Measurements from ENCODE around the gene CFAP100. TPM values are rescaled to one million over a fixed set of nuclear protein-coding genes. Genes with fewer than 3 reads are reported as not detected.

The CFAP100 gene
- total and polyA plus RNA-seq, 10 of the 15 experiments (the other 5 are each of a cell fraction or from before 2014, with no cell fraction given), result 0.04 to 0.27 TPM; not detected in 8

DNA sequence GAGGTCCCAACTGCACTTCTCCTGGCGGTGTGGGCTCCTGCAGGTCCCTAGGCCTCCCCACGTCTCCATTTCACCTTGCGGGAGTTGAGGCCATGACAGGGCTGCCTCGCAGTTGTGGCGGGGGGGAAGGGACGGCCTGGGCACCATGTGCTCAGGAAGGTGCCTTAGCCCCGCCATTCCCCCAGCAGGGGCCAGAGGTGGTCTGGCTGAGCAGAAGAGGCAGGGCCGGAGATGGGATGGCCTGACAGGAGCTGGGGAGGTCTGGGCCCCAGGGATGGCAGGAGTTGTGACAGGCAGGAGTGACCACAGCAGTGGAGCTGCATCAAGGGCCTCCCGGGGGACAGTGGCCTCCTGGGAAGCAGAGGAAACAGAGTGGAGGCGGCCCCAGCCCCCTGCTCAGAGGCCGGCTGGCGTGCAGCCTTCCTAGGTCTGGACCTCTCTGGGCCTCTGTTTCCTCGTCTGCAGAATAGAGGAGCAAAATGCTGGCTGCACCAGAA is 18.8 kb upstream of the CFAP100 start:
- intact Hi-C loops (cut with micrococcal nuclease; ENCODE audit: unreplicated experiment), result no loop called here
- no peak for FAIRE-seq
- in situ Hi-C loops (cut with MboI), result loop anchor here (25.0 kb wide), 1 partner anchor 89 kb away; no protein-coding TSS in a partner anchor
- H3K4me3 ChIP-seq, result no peak overlapping the region
- no peaks in the 10 kb centered on the region for H4K20me1 ChIP-seq (ENCODE audit: control insufficient read depth, insufficient read depth)
- peaks cover 0 to 2% of the 10 kb centered on the region in 2 experiments; a peak in 3 of 4 replicates for H3K27me3 ChIP-seq (replicated peaks in 1 of 2; ENCODE audit: control insufficient read depth in 2 of 2, insufficient read depth in 2 of 2, low read length in 1 of 2)
- 26% methylated on average over 13 of the region's 13 CpGs for WGBS (ENCODE audit: insufficient coverage, insufficient replicate concordance, low lambda C conversion rate, missing lambda C conversion rate)
- TF ChIP-seq, protein P1, sequence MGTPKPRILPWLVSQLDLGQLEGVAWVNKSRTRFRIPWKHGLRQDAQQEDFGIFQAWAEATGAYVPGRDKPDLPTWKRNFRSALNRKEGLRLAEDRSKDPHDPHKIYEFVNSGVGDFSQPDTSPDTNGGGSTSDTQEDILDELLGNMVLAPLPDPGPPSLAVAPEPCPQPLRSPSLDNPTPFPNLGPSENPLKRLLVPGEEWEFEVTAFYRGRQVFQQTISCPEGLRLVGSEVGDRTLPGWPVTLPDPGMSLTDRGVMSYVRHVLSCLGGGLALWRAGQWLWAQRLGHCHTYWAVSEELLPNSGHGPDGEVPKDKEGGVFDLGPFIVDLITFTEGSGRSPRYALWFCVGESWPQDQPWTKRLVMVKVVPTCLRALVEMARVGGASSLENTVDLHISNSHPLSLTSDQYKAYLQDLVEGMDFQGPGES (IDR thresholded peaks at IDR 0.05), result no peak
- no peak for TF ChIP-seq PAX5 (IDR thresholded peaks at IDR 0.05; ENCODE audit: borderline replicate concordance, low read depth, low read length)
- TF ChIP-seq, protein P2, sequence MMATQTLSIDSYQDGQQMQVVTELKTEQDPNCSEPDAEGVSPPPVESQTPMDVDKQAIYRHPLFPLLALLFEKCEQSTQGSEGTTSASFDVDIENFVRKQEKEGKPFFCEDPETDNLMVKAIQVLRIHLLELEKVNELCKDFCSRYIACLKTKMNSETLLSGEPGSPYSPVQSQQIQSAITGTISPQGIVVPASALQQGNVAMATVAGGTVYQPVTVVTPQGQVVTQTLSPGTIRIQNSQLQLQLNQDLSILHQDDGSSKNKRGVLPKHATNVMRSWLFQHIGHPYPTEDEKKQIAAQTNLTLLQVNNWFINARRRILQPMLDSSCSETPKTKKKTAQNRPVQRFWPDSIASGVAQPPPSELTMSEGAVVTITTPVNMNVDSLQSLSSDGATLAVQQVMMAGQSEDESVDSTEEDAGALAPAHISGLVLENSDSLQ (IDR thresholded peaks at IDR 0.05), result no peak
- TF ChIP-seq POLR2A (IDR thresholded peaks at IDR 0.05; ENCODE audit: low read depth, low read length), result no peak
- no peak for TF ChIP-seq ZNF24 (IDR thresholded peaks at IDR 0.05)
- ChIA-PET CTCF (no interaction called here), POLR2A (no interaction called here), SMC1A (ENCODE audit: uncharacterized antibody, unreplicated experiment) (interaction anchor here (1.0 kb wide), 1 partner anchor 96 kb away, joined by 3 read pairs; no protein-coding TSS in a partner anchor), RAD21 (ENCODE audit: unreplicated experiment) (no interaction called here)
- H3K36me3 ChIP-seq (ENCODE audit: control insufficient read depth in 2 of 2, insufficient read depth in 2 of 2, low read length in 1 of 2), result no peaks in the 10 kb centered on the region
- ATAC-seq, result no peak
- H3K9me3 ChIP-seq (replicated peaks; ENCODE audit: control insufficient read depth, insufficient read depth, low read length), result no peaks in the 10 kb centered on the region
- no peaks in the 10 kb centered on the region for H3K79me2 ChIP-seq (ENCODE audit: control insufficient read depth, insufficient read depth, low read length)
- H3K4me2 ChIP-seq (ENCODE audit: control insufficient read depth, insufficient read depth), result no peak overlapping the region
- H3K9ac ChIP-seq (ENCODE audit: control insufficient read depth, insufficient read depth, low read length), result no peak overlapping the region
- H3K27ac ChIP-seq (ENCODE audit: control insufficient read depth, insufficient read depth), result no peak overlapping the region
- H3K4me1 ChIP-seq (ENCODE audit: control insufficient read depth, insufficient read depth, low read length), result no peaks in the 10 kb centered on the region
- H2AFZ ChIP-seq (ENCODE audit: control insufficient read depth, low read depth, low read length), result no peak overlapping the region
- BruUV-seq (replicated peaks), result no TSS peak
- no peak for DNase-seq (ENCODE audit: low read depth, low spot score)

DNA sequence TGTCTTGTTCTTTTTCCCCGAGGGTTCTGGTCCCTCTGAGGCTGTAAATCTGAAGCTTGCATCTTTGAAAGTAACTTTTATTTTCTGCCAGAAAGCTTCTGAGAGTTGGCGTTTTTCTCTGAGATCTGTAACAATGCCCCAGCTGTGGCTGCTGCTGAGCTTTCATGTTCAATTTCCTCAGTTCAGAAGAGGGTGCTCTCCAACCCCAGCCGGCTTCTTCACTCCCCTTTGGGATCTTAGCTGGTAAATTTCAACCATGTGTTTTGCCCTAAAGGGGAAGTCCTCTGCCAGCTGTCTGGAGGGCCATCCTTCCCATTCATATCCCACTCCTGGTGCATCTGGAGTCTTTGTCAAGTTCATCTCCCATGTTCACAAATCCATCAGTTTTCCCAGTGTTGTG is 18.3 kb upstream of the CFAP100 start:
- peaks cover 0 to 2% of the 10 kb centered on the region in 2 experiments; a peak in 3 of 4 replicates for H3K27me3 ChIP-seq (replicated peaks in 1 of 2; ENCODE audit: control insufficient read depth in 2 of 2, insufficient read depth in 2 of 2, low read length in 1 of 2)
- H3K79me2 ChIP-seq (ENCODE audit: control insufficient read depth, insufficient read depth, low read length), result no peaks in the 10 kb centered on the region
- no peaks in the 10 kb centered on the region for H4K20me1 ChIP-seq (ENCODE audit: control insufficient read depth, insufficient read depth)
- no peaks in the 10 kb centered on the region for H3K36me3 ChIP-seq (ENCODE audit: control insufficient read depth in 2 of 2, insufficient read depth in 2 of 2, low read length in 1 of 2)
- no peak for FAIRE-seq
- DNase-seq (ENCODE audit: low read depth, low spot score), result no peak
- no peaks in the 10 kb centered on the region for H3K9me3 ChIP-seq (replicated peaks; ENCODE audit: control insufficient read depth, insufficient read depth, low read length)
- POLR2A ChIA-PET, result no interaction called here
- SMC1A ChIA-PET (ENCODE audit: uncharacterized antibody, unreplicated experiment), result interaction anchor here (1.0 kb wide), 1 partner anchor 96 kb away, joined by 3 read pairs; no protein-coding TSS in a partner anchor
- intact Hi-C loops (cut with micrococcal nuclease; ENCODE audit: unreplicated experiment) (no loop called here), in situ Hi-C loops (cut with MboI) (loop anchor here (25.0 kb wide), 1 partner anchor 89 kb away; no protein-coding TSS in a partner anchor)
- RAD21 ChIA-PET (ENCODE audit: unreplicated experiment), result no interaction called here
- H3K4me1 ChIP-seq (ENCODE audit: control insufficient read depth, insufficient read depth, low read length), result no peaks in the 10 kb centered on the region
- no peak for ATAC-seq
- H3K4me3 ChIP-seq, result no peak overlapping the region
- WGBS (ENCODE audit: insufficient coverage, insufficient replicate concordance, low lambda C conversion rate, missing lambda C conversion rate), result 3% methylated on average over 3 of the region's 3 CpGs
- H3K9ac ChIP-seq (ENCODE audit: control insufficient read depth, insufficient read depth, low read length), result no peak overlapping the region
- no peak overlapping the region for H2AFZ ChIP-seq (ENCODE audit: control insufficient read depth, low read depth, low read length)
- no peak overlapping the region for H3K4me2 ChIP-seq (ENCODE audit: control insufficient read depth, insufficient read depth)
- no TSS peak for BruUV-seq (replicated peaks)
- no peak overlapping the region for H3K27ac ChIP-seq (ENCODE audit: control insufficient read depth, insufficient read depth)
- CTCF ChIA-PET, result no interaction called here
- no peak for TF ChIP-seq DPF2 (IDR thresholded peaks at IDR 0.05)
- no peak for TF ChIP-seq NFYA (IDR thresholded peaks at IDR 0.05; ENCODE audit: borderline replicate concordance, low read depth, low read length)
- TF ChIP-seq CBX3 (IDR thresholded peaks at IDR 0.05; ENCODE audit: borderline replicate concordance, low read depth), result no peak
- TF ChIP-seq TARDBP (IDR thresholded peaks at IDR 0.05; ENCODE audit: borderline replicate concordance), result no peak
- TF ChIP-seq, protein P3, sequence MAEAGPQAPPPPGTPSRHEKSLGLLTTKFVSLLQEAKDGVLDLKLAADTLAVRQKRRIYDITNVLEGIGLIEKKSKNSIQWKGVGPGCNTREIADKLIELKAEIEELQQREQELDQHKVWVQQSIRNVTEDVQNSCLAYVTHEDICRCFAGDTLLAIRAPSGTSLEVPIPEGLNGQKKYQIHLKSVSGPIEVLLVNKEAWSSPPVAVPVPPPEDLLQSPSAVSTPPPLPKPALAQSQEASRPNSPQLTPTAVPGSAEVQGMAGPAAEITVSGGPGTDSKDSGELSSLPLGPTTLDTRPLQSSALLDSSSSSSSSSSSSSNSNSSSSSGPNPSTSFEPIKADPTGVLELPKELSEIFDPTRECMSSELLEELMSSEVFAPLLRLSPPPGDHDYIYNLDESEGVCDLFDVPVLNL (IDR thresholded peaks at IDR 0.05; ENCODE audit: low read depth, low read length), result no peak
- no peak for TF ChIP-seq CREB1 (IDR thresholded peaks at IDR 0.05; ENCODE audit: low read depth)
- TF ChIP-seq TBL1XR1 (IDR thresholded peaks at IDR 0.05; ENCODE audit: low read depth, low read length), result no peak
- no peak for TF ChIP-seq ATF7 (IDR thresholded peaks at IDR 0.05; ENCODE audit: low read depth)
- no peak for TF ChIP-seq MLLT1 (IDR thresholded peaks at IDR 0.05)
- TF ChIP-seq TAF1 (IDR thresholded peaks at IDR 0.05; ENCODE audit: borderline replicate concordance, low read depth, low read length), result no peak

Data from GM12878 (cell line).